Measurements from ENCODE around the gene SREBF1.

GRCh38 chr17:17849147-17849820 is 12.5 kb upstream of the SREBF1 start:
- TF ChIP-seq CTCF (conservative IDR thresholded peaks at IDR 0.05) = no peak
- TF ChIP-seq EZH2 (IDR thresholded peaks at IDR 0.05; ENCODE audit: low read depth) = no peak
